Measurements from ENCODE around the gene CLDN10.

The CLDN10 gene

GRCh38 chr13:95620030-95620824 lies 67.7 kb downstream of the CLDN10 start:
- Histone ChIP-seq H3K36me3 (ENCODE audit: insufficient read depth, low read length) (no peaks in the 10 kb centered on the region), H3K4me3 (ENCODE audit: low read depth, low read length, poor library complexity, severe bottlenecking) (no peak overlapping the region)
- TF ChIP-seq CTCF (IDR thresholded peaks at IDR 0.05; ENCODE audit: low read length) (no peak), EZH2 (IDR thresholded peaks at IDR 0.05; ENCODE audit: borderline replicate concordance, low read length) (no peak)

GRCh38 chr13:95620825-95621498 lies 68.4 kb downstream of the CLDN10 start:
- Histone ChIP-seq H3K79me2 (ENCODE audit: insufficient read depth, low read length) (no peaks in the 10 kb centered on the region), H2AFZ (ENCODE audit: low read length) (no peak overlapping the region), H3K27ac (ENCODE audit: low read depth, low read length, poor library complexity, severe bottlenecking) (no peak overlapping the region), H3K9me2 (ENCODE audit: low read depth, low read length) (no peaks in the 10 kb centered on the region), H3K9me3 (ENCODE audit: low read length) (no peaks in the 10 kb centered on the region), H3K27me3 (ENCODE audit: insufficient read depth, low read length) (0 out of 2 replicates have a peak, but pooled peaks cover 7% of the 10 kb centered on the region), H3K4me1 (ENCODE audit: insufficient read depth, low read length, severe bottlenecking) (no peaks in the 10 kb centered on the region), H3K36me3 (ENCODE audit: insufficient read depth, low read length) (no peaks in the 10 kb centered on the region), H3K4me3 (ENCODE audit: low read depth, low read length, poor library complexity, severe bottlenecking) (no peak overlapping the region), H3K9ac (ENCODE audit: low read length) (no peak overlapping the region), H3F3A (ENCODE audit: insufficient read depth, low read length) (no peaks in the 10 kb centered on the region), H4K20me1 (ENCODE audit: insufficient read depth, low read length) (no peaks in the 10 kb centered on the region), H3K4me2 (ENCODE audit: low read length) (no peak overlapping the region)
- TF ChIP-seq EZH2 (IDR thresholded peaks at IDR 0.05; ENCODE audit: borderline replicate concordance, low read length) (no peak), CTCF (IDR thresholded peaks at IDR 0.05; ENCODE audit: low read length) (no peak)

More at GRCh38 chr13:95620030-95620824, 67.7 kb downstream of the CLDN10 start:
- Histone ChIP-seq H3K4me2 (ENCODE audit: low read length) (no peak overlapping the region), H3F3A (ENCODE audit: insufficient read depth, low read length) (no peaks in the 10 kb centered on the region), H3K9me3 (ENCODE audit: low read length) (no peaks in the 10 kb centered on the region), H4K20me1 (ENCODE audit: insufficient read depth, low read length) (no peaks in the 10 kb centered on the region), H3K9me2 (ENCODE audit: low read depth, low read length) (no peaks in the 10 kb centered on the region), H3K9ac (ENCODE audit: low read length) (no peak overlapping the region), H3K27me3 (ENCODE audit: insufficient read depth, low read length) (0 out of 2 replicates have a peak, but pooled peaks cover 7% of the 10 kb centered on the region), H2AFZ (ENCODE audit: low read length) (no peak overlapping the region), H3K27ac (ENCODE audit: low read depth, low read length, poor library complexity, severe bottlenecking) (no peak overlapping the region), H3K79me2 (ENCODE audit: insufficient read depth, low read length) (no peaks in the 10 kb centered on the region), H3K4me1 (ENCODE audit: insufficient read depth, low read length, severe bottlenecking) (no peaks in the 10 kb centered on the region)

GRCh38 chr13:95623141-95623540 lies 70.6 kb downstream of the CLDN10 start:
- H3K4me2 ChIP-seq (ENCODE audit: low read length) = no peak overlapping the region
- H3K9me3 ChIP-seq (ENCODE audit: low read length) = no peaks in the 10 kb centered on the region
- H2AFZ ChIP-seq (ENCODE audit: low read length) = no peak overlapping the region
- H3K36me3 ChIP-seq (ENCODE audit: insufficient read depth, low read length) = no peaks in the 10 kb centered on the region
- H3F3A ChIP-seq (ENCODE audit: insufficient read depth, low read length) = no peaks in the 10 kb centered on the region
- H3K79me2 ChIP-seq (ENCODE audit: insufficient read depth, low read length) = no peaks in the 10 kb centered on the region
- H3K9me2 ChIP-seq (ENCODE audit: low read depth, low read length) = no peaks in the 10 kb centered on the region
- no peaks in the 10 kb centered on the region for H3K4me1 ChIP-seq (ENCODE audit: insufficient read depth, low read length, severe bottlenecking)
- H3K9ac ChIP-seq (ENCODE audit: low read length) = no peak overlapping the region
- H4K20me1 ChIP-seq (ENCODE audit: insufficient read depth, low read length) = no peaks in the 10 kb centered on the region
- H3K27ac ChIP-seq (ENCODE audit: low read depth, low read length, poor library complexity, severe bottlenecking) = no peak overlapping the region
- TF ChIP-seq EZH2 (IDR thresholded peaks at IDR 0.05; ENCODE audit: borderline replicate concordance, low read length) = no peak
- H3K27me3 ChIP-seq (ENCODE audit: insufficient read depth, low read length) = 0 out of 2 replicates have a peak, but pooled peaks cover 2% of the 10 kb centered on the region
- H3K4me3 ChIP-seq (ENCODE audit: low read depth, low read length, poor library complexity, severe bottlenecking) = no peak overlapping the region
